ENCODE data around the gene FLNB. TPM values are rescaled to one million over a fixed set of nuclear protein-coding genes. Genes with fewer than 3 reads are reported as not detected.

Gene FLNB
- total and polyA plus RNA-seq, 9 of the 15 experiments (the other 6 are each of a cell fraction or from before 2014, with no cell fraction given): 9.4 to 48.1 (median 25.6) TPM

- no peak for TF ChIP-seq MBD1 (CRISPR knock-in tag; IDR thresholded peaks at IDR 0.05)
These were observed 162.2 kb downstream of the FLNB start (continued) for GRCh38 chr3:58170376-58170775.

- intact Hi-C loops (cut with micrococcal nuclease) (loop anchor here (10.0 kb wide), 1 partner anchor 306 kb away; no protein-coding TSS in a partner anchor), in situ Hi-C loops (cut with MboI) (loop anchor here (25.0 kb wide), 1 partner anchor 159 kb away; the partner anchor contains the start of gene FLNB)
- ChIA-PET CTCF (ENCODE audit: low intra/inter-chr PET ratio) (no interaction called here), POLR2A (interaction anchor here (1.1 kb wide), 1 partner anchor 163 kb away, joined by 3 read pairs; the partner anchor contains the start of gene FLNB)
- H3K9me3 ChIP-seq (replicated peaks; ENCODE audit: control insufficient read depth, insufficient read depth, low read depth, low read length): no peaks in the 10 kb centered on the region; the same call in 1 of the 2 replicates
- no peak overlapping the region for H2AFZ ChIP-seq (ENCODE audit: low read depth, low read length)
- no peak overlapping the region for H3K9ac ChIP-seq (ENCODE audit: insufficient read depth in 1 of 2, low read depth in 2 of 2, low read length in 2 of 2)
- peaks cover 5% of the 10 kb centered on the region for H3K9me1 ChIP-seq (ENCODE audit: control insufficient read depth, insufficient read depth, low read length)
- H3K27ac ChIP-seq (ENCODE audit: extremely low read depth, low read depth, low read length): no peak overlapping the region
- H3K4me2 ChIP-seq (ENCODE audit: insufficient read depth, low read length): no peak overlapping the region
- peaks cover 35 to 42% of the 10 kb centered on the region in 2 experiments for H3K4me1 ChIP-seq (replicated peaks in 1 of 2; ENCODE audit: control insufficient read depth in 2 of 2, insufficient read depth in 2 of 2, low read length in 2 of 2)
- peaks cover 32% of the 10 kb centered on the region; the same call in 2 of the 3 replicates for H3K36me3 ChIP-seq (ENCODE audit: control insufficient read depth, insufficient read depth, low read length)
- no peaks in the 10 kb centered on the region for H4K20me1 ChIP-seq (replicated peaks; ENCODE audit: control insufficient read depth, insufficient read depth, low read length)
- H3K4me3 ChIP-seq: no peak overlapping the region
- BruUV-seq (replicated peaks): no TSS peak
- ATAC-seq: no peak
- no peak for FAIRE-seq
- H3K79me2 ChIP-seq (ENCODE audit: control insufficient read depth, insufficient read depth, low read length): no peaks in the 10 kb centered on the region
- no peak for TF ChIP-seq ZNF217 (CRISPR knock-in tag; IDR thresholded peaks at IDR 0.05)
- no peak for TF ChIP-seq HDAC1 (IDR thresholded peaks at IDR 0.05)
- TF ChIP-seq CHCHD3 (CRISPR knock-in tag; IDR thresholded peaks at IDR 0.05): no peak
- TF ChIP-seq NONO (IDR thresholded peaks at IDR 0.05; ENCODE audit: low read depth in 2 of 2, low read length in 1 of 2): no peak
- TF ChIP-seq MLX (CRISPR knock-in tag; conservative IDR thresholded peaks at IDR 0.05): no peak
- no peak for TF ChIP-seq ZKSCAN8 (CRISPR knock-in tag; IDR thresholded peaks at IDR 0.05)
- no peak for TF ChIP-seq SMARCE1 (IDR thresholded peaks at IDR 0.05)
- TF ChIP-seq ZNF583 (CRISPR knock-in tag; IDR thresholded peaks at IDR 0.05): no peak
- TF ChIP-seq MYBL2 (IDR thresholded peaks at IDR 0.05; ENCODE audit: low read depth): no peak
- no peak for TF ChIP-seq MYBL2 (CRISPR knock-in tag; IDR thresholded peaks at IDR 0.05; ENCODE audit: borderline replicate concordance)
- 85% methylated on average over 8 of the region's 9 CpGs for WGBS (ENCODE audit: insufficient coverage, low coverage, missing lambda C conversion rate)
- no peak for DNase-seq (ENCODE audit: extremely low read depth in 1 of 4, low spot score in 3 of 4)
- no peaks in the 10 kb centered on the region for H3K27me3 ChIP-seq (ENCODE audit: control insufficient read depth in 2 of 2, insufficient read depth in 2 of 2, low read length in 2 of 2)
These were observed 162.9 kb downstream of the FLNB start for GRCh38 chr3:58171126-58171525.

Data from K562 (cell line).